HG03558 (cell line): ENCODE measurements around the gene RAB11A.

ENCODE experiments used
- ATAC-seq: cut with Tn5 transposase; IDR thresholded peaks from one replicate; pipeline ENCODE4 v1.9.1; 2021; ENCODE audit warnings: moderate number of reproducible peaks; ENCODE audit not compliant: unreplicated experiment; ENCODE audit errors: extremely low read depth

Gene RAB11A

DNA sequence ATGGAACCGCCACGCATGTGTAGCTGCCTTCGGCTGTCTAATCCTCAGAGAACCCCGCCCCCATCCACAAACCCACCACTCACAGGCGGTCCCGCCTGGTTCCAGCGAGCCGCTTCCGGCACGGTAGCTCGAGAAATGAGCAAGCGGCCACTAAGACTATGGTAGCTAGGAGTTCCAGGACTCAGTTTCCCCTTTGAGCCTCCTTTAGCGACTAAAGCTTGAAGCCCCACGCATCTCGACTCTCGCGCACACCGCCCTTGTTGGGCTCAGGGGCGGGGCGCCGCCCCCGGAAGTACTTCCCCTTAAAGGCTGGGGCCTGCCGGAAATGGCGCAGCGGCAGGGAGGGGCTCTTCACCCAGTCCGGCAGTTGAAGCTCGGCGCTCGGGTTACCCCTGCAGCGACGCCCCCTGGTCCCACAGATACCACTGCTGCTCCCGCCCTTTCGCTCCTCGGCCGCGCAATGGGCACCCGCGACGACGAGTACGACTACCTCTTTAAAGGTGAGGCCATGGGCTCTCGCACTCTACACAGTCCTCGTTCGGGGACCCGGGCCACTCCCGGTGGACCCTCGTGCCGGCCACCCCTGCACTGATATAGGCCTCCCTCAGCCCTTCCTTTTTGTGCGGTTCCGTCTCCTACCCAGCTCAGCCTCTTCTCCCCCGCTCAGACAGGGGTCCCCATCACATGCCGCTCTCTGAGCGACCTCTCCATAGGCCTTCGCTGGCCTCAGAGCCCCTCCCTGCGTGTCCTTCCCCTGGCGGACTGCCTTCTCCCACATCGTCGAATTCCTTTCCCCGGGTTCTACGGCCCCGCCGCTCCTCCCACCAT, at the start of gene RAB11A:
RAB11A (plus strand) TSS at position 366 of the 828 bp plus-strand sequence; CDS start at position 461, 95 bp downstream.
- peak; percentile 43 for ATAC-seq

DNA sequence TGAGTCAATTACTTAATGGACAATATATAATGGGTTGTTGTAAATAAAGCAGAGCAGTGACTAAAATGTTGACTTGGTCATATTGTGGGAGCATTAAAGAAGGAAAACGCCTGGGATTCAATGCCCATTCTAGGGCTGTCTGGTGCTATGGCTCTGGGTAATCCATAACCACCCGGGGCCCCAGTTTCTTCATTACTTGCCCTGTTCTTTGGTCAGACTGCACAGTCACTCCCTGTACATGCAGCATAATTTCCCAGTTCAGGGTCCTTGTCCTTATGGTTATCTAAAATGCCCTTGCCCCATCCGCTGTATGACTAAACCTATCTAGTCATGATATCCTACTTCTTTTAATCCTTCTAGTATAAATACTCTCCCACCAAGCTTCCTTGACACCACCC, 49.7 kb upstream of the RAB11A start:
- no peak for ATAC-seq

DNA sequence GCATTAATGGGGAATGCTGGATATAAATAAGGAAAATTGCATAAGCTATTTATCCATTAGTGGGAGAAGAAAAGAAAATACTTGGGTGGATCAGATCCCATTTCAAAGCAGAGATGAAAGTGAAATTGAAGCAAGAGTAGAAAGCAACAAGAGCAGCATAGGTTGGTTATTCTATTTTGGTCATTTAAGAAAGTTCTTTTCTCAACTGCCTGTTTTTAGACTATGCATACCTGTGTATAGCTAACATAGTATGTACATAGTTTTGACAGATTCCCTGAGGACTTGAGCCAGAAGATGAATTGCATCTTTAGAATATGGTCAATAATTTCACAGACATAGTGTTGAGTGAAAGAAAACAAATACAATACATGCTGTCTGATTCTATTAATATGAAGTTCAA, 48.2 kb upstream of the RAB11A start:
- ATAC-seq, result no peak

- ATAC-seq, result no peak
Observed at GRCh38 chr15:65822316-65822715, 47.0 kb upstream of the RAB11A start.

DNA sequence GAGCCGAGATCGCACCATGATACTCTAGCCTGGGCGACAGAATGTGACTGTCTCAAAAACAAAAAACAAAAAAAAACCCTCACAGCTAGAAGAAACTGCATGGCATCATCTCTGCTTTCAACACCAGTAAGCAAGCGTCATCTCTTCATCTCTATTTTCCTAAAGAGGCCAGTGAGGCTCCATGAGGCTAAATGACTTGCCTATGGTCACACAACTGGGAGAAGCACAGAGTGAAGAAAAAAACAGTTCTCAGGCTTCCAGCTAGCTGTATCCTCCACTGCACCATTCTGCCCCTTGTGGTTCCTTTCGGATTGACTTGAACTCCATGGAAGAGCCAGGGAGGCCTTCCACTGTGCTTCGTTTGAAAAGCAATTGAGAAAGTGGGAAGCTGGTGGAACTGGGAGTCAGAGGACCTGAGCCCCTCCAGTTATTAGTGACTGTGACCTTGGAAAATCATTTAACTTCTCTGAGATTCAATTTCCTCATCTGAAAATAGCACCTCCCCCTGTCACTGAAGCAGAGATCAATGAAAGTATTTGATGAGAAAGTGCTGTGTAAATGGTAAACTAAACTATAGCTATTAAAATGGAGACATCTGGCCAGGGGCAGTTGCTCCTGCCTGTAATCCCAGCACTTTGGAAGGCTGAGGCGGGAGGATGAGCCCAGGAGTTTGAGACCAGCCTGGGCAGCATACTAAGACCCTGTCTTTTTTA, 45.1 kb upstream of the RAB11A start:
- ATAC-seq, result no peak

- no peak for ATAC-seq
Observed at GRCh38 chr15:65824941-65825544, 44.2 kb upstream of the RAB11A start.

- ATAC-seq, result no peak
Observed at GRCh38 chr15:65827065-65827464, 42.2 kb upstream of the RAB11A start.

GRCh38 chr15:65828585-65828984, 40.7 kb upstream of the RAB11A start:
- no peak for ATAC-seq

GRCh38 chr15:65829130-65829764, 40.0 kb upstream of the RAB11A start:
- no peak for ATAC-seq

- no peak for ATAC-seq
Observed at GRCh38 chr15:65832549-65833364, 36.5 kb upstream of the RAB11A start.

DNA sequence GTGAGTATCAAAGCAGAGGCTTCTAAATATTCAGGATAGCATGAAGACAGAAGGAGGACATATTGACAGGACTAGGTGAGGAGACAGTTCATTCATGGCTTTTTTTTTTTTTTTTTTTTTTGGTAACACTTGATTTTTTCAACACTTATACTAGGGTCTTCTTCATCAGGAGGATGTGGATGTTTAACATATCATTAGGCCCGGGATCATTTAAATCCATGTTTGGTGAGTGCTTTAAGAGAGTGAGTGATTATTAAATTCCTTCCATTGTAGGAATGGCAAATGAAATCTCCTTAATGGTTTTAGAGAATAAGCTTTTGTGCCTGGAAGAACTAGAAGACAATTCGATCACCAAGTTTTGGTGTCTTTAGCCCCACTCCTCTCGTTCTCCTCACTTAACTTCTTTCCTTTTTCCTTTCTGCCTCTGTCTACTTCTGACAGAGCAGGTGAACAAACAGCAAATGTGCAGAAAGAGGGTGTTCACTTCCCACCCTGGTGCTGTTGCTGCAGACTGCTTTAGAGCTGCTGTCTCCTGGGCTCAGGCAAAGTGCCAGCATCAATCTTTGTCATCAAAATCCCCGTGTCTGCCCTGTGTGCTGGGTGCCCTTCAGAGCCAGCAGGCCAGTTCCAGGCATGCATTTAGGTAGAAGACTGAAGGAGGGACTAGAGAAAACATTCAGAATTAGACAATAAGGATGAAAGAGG, 35.6 kb upstream of the RAB11A start:
- ATAC-seq, result no peak

DNA sequence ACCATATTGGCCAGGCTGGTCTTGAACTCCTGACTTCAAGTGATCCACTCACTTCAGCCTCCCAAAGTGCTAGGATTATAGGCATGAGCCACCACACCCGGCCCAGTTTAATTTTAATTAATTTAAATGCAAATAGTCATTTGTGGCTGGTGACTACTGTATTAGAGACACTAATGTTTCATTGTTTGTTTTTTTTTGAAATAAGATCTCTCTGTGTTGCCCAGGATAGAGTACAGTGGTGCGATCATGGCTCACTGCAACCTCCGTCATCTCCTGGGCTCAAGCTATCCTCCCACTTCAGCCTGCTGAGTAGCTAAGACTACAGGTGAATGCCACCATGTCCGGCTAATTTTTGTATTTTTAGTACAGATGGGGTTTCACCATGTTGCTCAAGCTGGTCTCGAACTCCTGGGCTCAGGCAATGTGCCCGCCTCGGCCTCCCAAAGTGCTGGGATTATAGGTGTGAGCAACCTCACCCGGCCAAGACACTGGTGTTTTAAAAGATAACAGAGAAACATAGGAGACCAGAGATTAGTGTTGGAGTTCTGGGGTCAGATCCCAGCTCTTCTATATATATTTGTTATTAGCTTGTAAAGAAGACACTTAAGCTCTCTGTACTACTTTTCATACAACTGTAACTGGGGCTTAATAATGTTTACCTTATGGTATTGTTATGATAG, 34.5 kb upstream of the RAB11A start:
- no peak for ATAC-seq

DNA sequence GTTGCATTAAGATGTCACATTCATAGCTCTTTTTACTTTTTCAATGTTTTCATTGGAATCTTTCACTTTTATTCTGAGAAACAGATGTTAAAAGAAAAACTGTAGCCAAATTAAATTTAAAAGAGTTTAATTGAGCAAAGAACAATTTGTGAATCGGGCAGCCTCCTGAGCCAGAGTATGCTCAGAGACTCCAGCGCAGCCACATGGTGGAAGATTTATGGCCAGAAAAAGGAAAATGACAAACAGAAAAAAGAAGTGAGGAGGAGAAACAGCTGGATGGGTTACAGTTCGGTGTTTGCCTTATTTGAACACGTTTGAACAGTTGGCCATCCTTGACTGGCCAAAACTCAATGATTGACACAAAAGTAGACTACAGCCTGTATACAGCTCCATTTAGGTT, 33.8 kb upstream of the RAB11A start:
- no peak for ATAC-seq

DNA sequence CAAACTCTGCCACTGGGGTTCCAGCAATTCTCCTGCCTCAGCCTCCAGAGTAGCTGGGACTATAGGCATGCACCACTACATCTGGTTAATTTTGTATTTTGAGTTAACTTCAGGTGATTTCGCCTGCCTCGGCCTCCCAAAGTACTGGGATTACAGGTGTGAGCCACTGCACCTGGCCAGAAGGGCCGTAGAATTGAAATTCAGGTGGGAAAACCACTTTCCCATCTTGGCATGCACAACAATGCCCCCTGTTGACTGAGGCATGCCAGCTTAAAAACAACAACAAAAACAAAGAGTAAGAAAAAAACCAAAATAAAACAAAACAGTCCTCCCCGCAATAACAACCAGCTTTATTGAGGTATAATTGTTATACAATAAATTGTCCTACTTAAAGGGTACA, 32.6 kb upstream of the RAB11A start:
- no peak for ATAC-seq

- no peak for ATAC-seq
Observed at GRCh38 chr15:65837301-65838294, 31.7 kb upstream of the RAB11A start.

GRCh38 chr15:65839354-65839901, 29.9 kb upstream of the RAB11A start:
- ATAC-seq, result no peak

GRCh38 chr15:65839985-65840384, 29.3 kb upstream of the RAB11A start:
- ATAC-seq, result no peak
